Cardiac septum (tissue), 1 donor: Measurements from ENCODE around the gene HNRNPDL. TPM values are rescaled to one million over a fixed set of nuclear protein-coding genes. Genes with fewer than 3 reads are reported as not detected.
"Not testable (repeated sequence)": the region's sequence is repeated elsewhere in the genome, so short reads cannot be mapped to it uniquely, and the experiment has no call there.

Experiments used
- DNase-seq: peaks from one replicate; pipeline ENCODE4 v3.0.0-alpha.2; 2020; ENCODE audit warnings: low spot score
- intact Hi-C: fragments of 100-400 bp; cut with DNase I; formaldehyde crosslinking; loops from one replicate; pipeline ENCODE4 v1.14.0; 2022
- long read RNA-seq: library from polyadenylated mRNA; unstranded; transcript quantifications from one replicate; pipeline ENCODE4 v2.0.0, GENCODE V29; 2021
- total RNA-seq: library from RNA; stranded (reverse); fragmentation: NEBNext Ultra II Directional; extraction: Animal tissue kit (Norgen Biotek cat#: 25700); gene quantifications from one replicate; pipeline ENCODE4 v1.2.1, GENCODE V29; 2021
- donor health status: DM: no; HTN: no; CAD: no.

The HNRNPDL gene
- 154 TPM for total RNA-seq
- long read RNA-seq, transcript HNRNPDL-202 (9 exons, 1,402 nt) = minor isoform, 15 of 201 reads
- long read RNA-seq, transcript HNRNPDL-201 (8 exons, 3,781 nt) = major isoform, 115 of 201 reads
- long read RNA-seq, transcript HNRNPDL-204 (7 exons, 2,404 nt) = minor isoform, 40 of 201 reads
- long read RNA-seq, partial matches to known transcripts = 20 of 201 reads
- long read RNA-seq, other reads (novel, unspliced or antisense) = 7 of 201 reads

DNA sequence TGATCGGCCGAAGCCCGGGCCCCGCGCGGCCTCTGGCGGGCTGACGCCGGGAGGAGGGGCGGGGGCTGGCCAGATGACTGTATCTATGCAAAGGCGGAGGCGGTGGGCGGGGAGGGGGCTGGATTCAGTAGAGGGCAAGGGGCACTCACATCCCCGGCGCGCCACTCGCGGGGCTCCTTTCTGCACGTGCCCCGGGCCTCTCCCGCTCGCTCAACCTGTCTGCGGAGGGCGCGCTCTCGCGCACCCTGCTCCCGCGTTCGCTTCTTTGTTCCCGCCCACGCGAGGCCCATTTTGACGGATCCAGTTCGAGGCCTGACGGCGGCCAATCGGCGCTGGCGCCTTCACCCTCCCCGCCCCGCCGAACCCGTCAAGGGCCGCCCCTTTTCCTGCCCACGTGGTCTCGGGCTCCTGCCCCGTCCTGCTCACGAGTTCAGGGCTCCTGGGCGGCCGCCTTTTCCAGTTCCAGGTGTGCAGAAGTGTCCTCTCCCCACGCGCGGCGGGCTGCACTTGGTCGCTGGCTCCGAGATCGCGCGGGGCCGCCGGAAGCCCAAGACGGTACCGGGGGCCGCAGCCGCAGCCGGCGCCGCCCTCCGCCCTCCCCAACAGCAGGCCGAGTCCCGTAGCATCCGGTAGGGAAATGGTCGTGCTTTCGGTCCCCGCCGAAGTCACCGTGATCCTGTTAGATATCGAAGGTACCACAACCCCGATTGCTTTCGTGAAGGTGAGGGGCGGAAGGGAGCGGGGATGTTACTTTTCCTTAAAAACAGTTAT is at the start of gene HNRNPDL, which contains the start of gene ENOPH1:
HNRNPDL (minus strand) TSS at position 270 of the 771 bp plus-strand sequence. CDS start 772 bp downstream, outside the sequence.
ENOPH1 (plus strand) TSS at position 398 of the 771 bp plus-strand sequence; CDS start at position 638, 240 bp downstream.
- intact Hi-C loops = loop anchor here (5.0 kb wide), 1 partner anchor 582 kb away; the partner anchor contains the start of gene LIN54
- peak; percentile 98 for DNase-seq

DNA sequence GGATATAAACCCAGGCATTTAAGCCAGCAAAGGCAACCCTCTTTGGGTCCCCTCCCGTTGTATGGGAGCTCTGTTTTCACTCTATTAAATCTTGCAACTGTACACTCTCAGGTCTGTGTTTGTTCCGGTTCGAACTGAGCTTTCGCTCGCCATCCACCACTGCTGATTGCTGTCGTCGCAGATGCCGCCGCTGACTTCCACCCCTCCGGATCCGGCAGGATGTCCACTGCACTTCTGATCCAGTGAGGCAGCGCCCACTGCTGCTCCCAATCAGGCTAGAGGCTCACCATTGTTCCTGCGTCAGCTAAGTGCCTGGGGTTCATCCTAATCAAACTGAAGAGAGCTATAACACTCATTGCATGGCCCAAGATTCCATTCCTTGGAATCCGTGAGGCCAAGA is 49.3 kb upstream of the HNRNPDL start:
- no peak for DNase-seq
- intact Hi-C loops = no loop called here

DNA sequence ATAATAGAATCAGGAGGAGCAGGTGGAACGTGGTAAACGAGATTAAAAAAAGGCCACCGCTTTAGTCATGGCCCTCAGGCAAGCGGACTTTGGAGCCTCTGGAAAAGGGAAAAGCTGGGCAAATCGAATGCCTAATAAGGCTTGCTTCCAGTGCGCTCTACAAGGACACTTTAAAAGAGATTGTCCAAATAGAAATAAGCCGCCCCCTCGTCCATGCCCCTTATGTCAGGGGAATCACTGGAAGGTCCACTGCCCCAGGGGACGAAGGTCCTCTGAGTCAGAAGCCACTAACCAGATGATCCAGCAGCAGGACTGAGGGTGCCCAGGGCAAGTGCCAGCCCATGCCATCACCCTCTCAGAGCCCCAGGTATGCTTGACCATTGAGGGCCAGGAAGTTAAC is 47.2 kb upstream of the HNRNPDL start:
- intact Hi-C loops, DNase-seq: not testable (repeated sequence)

DNA sequence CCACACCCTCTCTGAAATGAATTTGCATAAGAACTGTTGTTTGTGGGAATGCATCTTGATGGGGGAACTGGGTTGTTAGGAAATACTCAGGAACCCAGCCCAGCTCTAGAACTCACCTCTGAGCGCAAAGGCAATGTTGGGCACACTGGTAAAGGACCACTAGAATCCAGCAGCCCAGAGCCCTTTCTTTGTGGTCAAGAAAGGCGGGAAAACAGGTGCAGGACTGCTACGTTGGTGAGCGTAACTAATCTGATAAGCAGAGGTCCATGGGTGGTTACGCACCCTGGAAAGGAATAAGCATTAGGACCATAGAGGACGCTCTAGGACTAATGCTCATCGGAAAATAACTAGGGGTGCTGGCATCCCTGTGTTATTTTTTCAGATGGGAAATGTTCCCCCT is 45.7 kb upstream of the HNRNPDL start:
- DNase-seq, intact Hi-C loops: not testable (repeated sequence)

DNA sequence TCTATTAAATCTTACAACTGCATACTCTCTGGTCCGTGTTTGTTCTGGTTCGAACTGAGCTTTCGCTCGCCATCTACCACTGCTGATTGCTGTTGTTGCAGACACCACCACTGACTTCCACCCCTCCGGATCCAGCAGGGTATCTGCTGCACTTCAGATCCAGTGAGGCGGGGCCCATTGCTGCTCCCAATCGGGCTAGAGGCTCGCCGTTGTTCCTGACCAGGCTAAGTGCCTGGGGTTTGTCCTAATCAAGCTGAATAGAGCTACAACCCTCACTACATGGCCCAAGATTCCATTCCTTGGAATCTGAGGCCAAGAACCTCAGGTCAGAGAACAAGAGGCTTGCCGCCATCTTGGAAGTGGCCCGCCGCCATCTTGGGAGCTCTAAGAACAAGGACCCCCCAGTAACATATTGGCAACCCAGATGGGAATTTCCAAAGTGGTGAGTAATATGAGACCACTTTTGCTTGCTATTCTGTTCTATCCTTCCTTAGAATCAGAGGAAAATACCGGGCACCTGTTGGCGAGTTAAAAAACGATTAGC is 43.4 kb upstream of the HNRNPDL start:
- no peak for DNase-seq
- intact Hi-C loops = no loop called here

DNA sequence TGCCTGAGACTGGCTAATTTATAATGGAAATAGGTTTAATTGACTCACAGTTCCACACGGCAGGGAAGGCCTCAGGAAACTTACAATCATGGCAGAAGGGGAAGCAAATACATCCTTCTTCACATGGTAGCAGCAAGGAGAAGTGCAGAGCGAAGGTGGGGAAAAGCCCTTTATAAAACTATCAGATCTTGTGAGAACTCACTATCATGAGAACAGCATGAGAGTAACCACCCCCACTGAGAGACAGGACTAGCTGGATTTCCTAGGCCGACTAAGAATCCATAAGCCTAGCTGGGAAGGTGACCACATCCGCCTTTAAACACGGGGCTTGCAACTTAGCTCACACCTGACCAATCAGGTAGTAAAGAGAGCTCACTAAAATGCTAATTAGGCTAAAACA is 42.8 kb upstream of the HNRNPDL start:
- DNase-seq, intact Hi-C loops: not testable (repeated sequence)

DNA sequence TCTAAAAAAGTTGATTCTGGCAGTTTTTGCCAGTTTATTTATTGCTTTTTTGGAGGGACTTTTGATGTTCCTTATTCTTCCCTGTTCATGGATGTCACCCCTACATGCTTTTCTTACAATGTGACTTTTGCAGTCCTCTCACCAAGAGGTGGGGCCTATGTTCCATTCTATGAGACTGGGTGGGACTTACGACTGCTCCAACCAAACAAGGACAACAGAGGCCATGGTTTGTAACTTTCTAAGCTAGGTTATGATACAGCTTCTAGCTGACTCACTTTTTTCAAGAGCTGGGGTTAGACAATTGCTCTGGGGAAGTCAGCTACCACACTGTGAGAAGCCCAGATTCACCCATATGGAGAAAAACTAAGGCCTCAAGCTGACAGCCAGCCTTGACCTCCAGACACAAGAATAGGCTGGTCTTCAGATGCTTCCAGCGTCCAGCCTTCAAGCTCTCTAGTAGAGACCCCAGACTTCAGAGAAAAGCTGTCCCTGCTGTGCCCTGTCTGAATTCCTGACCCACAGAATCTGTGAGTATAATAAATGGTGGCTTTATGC is 39.6 kb upstream of the HNRNPDL start:
- no peak for DNase-seq
- intact Hi-C loops = no loop called here

DNA sequence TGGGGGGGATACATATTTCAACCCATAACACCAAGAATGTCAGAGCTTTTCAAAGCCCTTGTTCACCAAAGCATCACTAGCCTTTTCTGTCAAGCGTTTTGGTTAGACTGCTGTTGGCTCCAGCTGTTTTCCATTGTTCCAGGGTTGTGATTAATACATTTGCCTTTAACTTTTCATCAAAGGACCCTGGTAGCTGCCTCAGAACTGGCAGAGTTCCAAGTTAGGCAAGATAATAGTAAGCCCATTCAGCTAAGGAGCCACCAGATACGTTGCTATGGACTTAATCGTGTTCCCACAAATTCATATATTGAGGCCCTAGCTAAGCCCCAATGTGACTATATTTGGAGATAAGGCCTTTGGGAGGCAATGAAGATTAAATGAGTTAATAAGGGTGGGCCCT is 37.2 kb upstream of the HNRNPDL start:
- DNase-seq = no peak

DNA sequence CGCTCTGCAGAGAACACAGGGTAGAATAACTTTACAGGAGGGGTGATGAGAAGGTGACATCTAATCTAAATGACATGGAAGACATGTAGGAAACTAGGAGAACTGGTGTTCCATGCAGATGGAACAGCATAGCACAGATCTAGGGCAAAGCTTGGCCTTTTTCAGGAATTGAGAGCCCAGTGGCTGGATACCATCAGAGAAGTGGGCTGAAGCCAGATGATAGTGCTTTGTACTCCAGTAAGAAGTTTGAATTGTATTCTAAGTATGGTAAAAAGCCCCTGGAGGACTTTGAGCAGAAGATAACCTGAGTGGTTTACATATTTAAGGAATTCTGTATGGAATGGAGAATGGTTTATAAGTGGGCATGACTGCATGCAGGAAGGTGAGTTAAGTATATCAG is 33.0 kb upstream of the HNRNPDL start:
- intact Hi-C loops = loop anchor here (2.0 to 5.0 kb wide), 2 partner anchors 278 to 799 kb away; no protein-coding TSS in a partner anchor
- no peak for DNase-seq

More for the DNA sequence above, 37.2 kb upstream of the HNRNPDL start:
- intact Hi-C loops = no loop called here

DNA sequence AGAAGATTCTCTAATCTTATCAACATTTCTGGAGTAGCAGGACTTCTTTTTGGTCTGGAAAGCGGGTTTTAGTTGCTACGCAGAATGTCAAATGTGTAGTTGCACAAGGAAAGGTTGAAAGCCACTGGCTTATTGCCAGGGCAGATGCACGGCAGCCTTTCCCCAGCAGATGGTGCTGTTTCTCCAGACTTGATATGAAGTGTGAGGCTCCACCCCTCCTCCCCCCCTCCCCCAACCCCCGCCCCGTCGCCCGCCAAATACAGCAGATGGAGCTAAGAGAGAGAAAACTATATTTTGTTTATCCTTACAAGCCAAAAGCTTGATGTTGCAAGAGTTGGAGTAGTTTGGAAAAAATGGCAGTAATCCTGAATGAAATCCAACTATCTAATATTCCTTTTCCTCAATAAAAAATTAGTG is 32.2 kb upstream of the HNRNPDL start:
- DNase-seq = peak; percentile 86
- intact Hi-C loops = loop anchor here (2.0 to 5.0 kb wide), 2 partner anchors 278 to 800 kb away; no protein-coding TSS in a partner anchor

DNA sequence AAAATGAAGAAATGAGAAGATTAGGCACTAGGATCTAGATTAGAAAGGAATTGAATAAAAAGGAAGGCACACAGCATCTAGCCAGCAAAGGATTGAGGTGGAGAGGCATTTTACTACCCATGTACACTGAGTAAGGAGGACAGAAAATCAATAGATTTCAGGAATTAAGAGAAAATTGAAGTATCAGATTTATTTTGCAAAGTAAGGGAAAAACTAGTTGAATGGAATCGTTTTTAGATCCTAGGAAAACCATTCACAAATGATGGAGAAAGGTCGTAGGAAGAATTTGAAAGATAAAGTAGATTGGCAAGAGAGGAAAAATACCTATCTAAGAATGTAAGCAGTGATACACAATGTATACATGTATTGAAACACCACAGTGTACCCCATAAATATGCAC is 31.4 kb upstream of the HNRNPDL start:
- intact Hi-C loops = loop anchor here (2.0 to 5.0 kb wide), 2 partner anchors 279 to 801 kb away; no protein-coding TSS in a partner anchor
- no peak for DNase-seq

DNA sequence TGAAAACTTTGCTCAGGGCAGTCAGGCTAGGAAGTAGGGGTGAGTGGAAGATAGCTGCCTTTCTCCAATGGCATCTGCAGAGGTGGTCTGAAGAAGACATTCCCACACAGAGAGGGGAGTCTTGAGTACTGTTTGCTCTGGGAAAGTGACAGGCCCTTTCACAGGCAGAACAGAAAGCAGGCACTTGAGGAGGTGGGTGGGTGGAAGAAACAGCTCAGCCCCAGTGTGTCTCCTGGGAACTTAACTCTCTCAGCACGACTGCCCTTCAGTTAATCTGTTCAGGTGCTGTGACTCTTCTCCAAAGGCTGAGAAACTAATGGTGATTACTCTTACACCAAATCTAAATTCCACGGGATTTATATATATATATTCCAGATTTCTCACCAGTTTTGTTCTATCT is 28.5 kb upstream of the HNRNPDL start:
- no peak for DNase-seq
- intact Hi-C loops = no loop called here

DNA sequence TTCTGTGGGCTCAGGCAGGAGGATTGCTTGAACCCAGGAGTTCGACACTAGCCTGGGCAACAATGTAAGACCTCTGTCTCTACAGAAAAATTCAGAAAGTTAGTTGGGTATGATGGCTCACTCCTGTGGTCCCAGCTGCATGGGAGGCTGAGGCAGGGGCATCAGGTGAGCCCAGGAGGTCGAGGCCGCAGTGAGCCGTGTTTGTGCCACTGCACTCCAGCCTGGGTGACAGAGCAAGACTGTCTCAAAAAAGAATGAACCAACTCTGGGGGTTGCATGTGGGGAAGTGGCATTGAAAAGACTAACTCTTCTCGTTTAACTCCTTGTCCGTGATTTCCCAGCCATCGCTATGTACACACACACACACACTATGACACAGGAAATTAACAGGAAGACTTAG is 27.0 kb upstream of the HNRNPDL start:
- DNase-seq = no peak
- intact Hi-C loops = no loop called here

DNA sequence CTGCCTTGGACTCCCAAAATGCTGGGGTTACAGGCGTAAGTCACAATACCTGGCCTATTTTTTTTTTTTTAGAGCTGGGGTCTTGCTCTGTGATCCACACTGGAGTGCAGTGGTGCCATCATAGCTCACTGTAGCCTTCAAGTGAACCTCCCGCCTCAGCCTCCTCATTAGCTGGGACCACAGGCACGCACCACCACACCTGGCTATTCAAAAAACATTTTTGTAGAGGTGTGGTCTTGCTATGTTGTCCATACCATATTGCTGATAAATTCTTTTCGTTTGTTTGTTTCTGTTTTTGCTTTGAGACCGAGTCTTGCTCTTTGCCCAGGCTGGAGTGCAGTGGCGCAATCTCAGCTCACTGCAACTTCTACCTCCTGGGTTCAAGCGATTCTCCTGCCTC is 21.8 kb upstream of the HNRNPDL start:
- intact Hi-C loops = no loop called here
- no peak for DNase-seq

DNA sequence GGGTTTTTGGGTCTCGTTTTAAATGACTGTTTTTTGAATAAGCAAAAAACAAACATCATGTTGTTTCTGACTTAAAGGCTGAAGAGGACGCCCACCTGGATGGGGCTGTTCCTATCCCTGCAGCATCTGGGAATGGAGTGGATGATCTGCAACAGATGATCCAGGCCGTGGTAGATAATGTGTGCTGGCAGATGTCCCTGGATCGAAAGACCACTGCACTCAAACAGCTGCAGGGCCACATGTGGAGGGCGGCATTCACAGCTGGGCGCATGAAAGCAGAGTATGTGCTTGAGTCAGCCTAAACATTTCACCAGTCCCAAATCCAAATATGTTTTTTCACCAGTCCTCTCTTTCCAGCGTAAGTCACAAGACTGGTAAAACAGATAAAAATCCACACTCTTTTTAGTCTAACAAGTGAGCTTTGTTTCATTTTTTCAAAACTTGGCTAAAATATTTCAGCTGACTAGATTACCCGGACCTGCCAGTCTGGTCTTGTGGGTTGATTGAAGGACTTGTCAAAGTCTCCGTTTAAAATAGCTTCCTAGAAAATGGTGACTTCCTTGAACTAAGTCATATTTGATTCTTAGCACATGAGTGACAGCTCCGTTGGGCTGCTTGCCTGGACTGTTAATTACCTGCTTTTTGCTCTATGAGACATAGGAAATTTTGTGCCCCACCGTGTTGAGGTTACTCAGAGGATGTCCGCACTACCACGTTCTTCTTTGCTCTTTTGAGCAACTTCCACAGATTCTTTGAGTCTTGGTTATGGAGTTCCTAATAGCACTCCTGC is 20.9 kb upstream of the HNRNPDL start:
- DNase-seq = no peak
- intact Hi-C loops = no loop called here

DNA sequence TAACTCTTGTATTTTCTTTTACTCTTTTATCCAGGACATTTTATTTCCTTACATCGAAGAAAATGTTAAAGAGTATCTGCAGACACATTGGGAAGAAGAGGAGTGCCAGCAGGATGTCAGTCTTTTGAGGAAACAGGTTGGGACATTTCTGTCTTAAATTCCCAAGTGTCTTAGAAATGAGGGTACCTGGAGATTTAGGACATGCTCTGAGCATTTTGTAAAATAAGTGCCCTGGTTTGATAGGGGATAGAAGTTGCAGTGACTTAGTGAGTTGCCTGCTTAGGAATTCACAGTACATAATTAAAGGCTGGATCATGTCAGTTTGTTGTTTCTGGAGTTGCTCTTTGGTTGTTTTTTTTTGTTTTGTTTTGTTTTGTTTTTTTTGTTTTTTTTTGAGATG is 17.6 kb upstream of the HNRNPDL start:
- intact Hi-C loops = no loop called here
- DNase-seq = no peak

DNA sequence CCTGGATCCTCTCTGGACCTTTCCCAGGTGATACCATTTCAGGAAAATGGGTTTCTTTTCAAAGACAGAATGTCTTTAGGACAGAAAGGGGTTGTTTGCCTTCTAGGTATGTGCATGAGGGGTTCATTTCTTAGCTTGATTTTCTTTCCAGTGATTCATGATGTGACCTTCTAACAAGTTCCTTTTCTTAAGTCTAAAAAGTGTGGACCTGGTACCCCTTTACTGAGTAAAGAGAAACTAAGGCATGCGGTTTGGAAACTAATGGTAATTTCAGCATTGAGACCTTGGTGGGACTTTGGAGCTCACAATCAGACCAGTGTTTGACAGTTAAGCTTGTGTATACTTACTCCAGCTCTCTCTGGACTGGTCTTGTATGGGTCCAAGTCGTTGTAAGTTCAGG is 8.8 kb upstream of the HNRNPDL start:
- DNase-seq = no peak
- intact Hi-C loops = no loop called here

DNA sequence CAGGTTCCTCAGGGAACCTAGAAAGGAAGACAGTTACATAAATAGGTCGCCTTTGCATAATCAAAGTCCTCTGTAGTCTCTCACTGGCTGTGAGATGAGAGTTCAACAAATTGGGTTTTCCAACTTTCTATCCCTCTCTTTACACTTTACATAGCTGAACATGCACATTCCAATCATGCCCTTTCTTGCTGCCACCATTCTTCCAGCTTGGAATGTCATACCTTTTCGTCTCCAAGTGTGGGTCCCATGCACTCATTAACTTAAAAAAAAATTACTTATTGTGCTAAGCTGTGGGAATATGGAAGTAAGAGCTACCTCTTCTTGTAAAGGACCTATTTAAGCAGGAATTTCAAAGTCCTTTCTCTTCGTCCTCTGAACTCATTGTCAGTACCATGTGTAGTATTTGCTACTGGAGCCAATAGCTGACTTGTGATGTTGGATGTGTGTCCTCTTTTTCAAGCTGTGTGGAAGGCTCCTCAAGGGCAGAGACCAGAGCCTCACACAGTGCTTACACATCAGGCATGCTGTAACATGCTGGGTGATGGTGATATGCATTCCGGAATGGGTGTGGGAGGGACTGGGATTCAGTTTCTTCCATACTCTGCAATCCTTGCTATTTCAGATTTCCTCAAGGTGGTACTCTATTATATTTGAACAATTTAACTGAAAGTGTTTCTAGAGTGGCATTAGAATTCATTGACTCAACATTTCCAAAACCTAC is 7.2 kb upstream of the HNRNPDL start:
- DNase-seq = no peak
- intact Hi-C loops = no loop called here

DNA sequence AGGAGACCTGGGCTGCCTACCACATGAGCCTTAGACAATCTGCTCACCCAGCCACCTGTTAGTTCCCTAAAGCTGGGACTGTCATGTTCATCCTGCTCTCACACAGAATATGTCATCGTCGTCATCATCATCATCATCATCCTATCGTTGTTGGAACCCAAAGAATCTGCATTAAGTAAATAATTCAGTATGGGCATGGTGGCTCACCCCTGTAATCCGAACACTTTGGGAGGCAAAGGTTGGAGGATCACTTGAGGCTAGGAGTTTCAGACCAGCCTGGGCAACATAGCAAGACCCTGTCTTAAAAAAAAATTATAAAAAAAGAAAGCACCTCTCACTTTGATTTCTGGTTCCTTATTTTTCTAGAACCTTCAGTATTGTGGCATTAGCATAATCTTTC is 6.5 kb upstream of the HNRNPDL start:
- DNase-seq = no peak
- intact Hi-C loops = no loop called here
